Sigmoid colon (tissue), 7 donors: Measurements from ENCODE around the gene UBE2R2. TPM values are rescaled to one million over a fixed set of nuclear protein-coding genes. Genes with fewer than 3 reads are reported as not detected.

Experiments used
- DNase-seq: peaks from one replicate; pipeline ENCODE4 v3.0.0-alpha.2; 2019
- H3K27ac ChIP-seq, 4 donors: fragments of 200-600 bp; sonication (generic); one replicate each; pipeline ENCODE4 v1.5.1; 2016 to 2019; ENCODE audit warnings: mild to moderate bottlenecking in 1 of 4
- H3K27me3 ChIP-seq, 3 donors: fragments of 200-600 bp; sonication (generic); one replicate each; pipeline ENCODE4 v1.5.1; 2019; ENCODE audit warnings: mild to moderate bottlenecking in 1 of 3
- H3K36me3 ChIP-seq, 4 donors: fragments of 200-600 bp; sonication (generic); one replicate each; pipeline ENCODE4 v1.5.1; 2016 to 2019
- H3K4me1 ChIP-seq, 4 donors: fragments of 200-600 bp; sonication (generic); one replicate each; pipeline ENCODE4 v1.5.1; 2017 to 2019
- H3K4me3 ChIP-seq, 4 donors: fragments of 200-600 bp; sonication (generic); one replicate each; pipeline ENCODE4 v1.5.1; 2017 to 2019; ENCODE audit warnings: mild to moderate bottlenecking in 2 of 4, moderate library complexity in 1 of 4
- H3K9me3 ChIP-seq, 4 donors: fragments of 200-600 bp in 3 of 4; sonication (generic) in 3 of 4; one replicate each; pipeline versions ENCODE4 v1.5.1 to v1.6.1; 2013 to 2019
- EP300 ChIP-seq, 4 donors: sonication (generic); formaldehyde crosslinking; IDR thresholded peaks; one replicate each; pipeline ENCODE4 v1.6.1; 2017; ENCODE audit warnings: antibody characterized with exemption in 4 of 4
- POLR2A ChIP-seq, 2 donors: fragments of 450-650 bp; IDR thresholded peaks; one replicate each; pipeline ENCODE4 v1.6.1; 2016; ENCODE audit warnings: antibody characterized with exemption in 2 of 2, mild to moderate bottlenecking in 2 of 2, moderate library complexity in 2 of 2
- POLR2AphosphoS5 ChIP-seq, 4 donors: sonication (generic); formaldehyde crosslinking; IDR thresholded peaks; one replicate each; pipeline ENCODE4 v1.6.1; 2017; ENCODE audit warnings: antibody characterized with exemption in 4 of 4
- WGBS, 2 donors: extraction: QIAGEN DNeasy Blood & Tissue Kit; methylation state at CpG; one replicate each; pipeline ENCODE4 v1.1.7; 2013; 5-methylcytosine and 5-hydroxymethylcytosine counted together
- intact Hi-C: fragments of 100-400 bp; cut with DNase I; formaldehyde crosslinking; loops from one replicate; pipeline ENCODE4 v1.15.1; 2023
- polyA plus RNA-seq, 3 donors: library from polyadenylated mRNA; stranded (reverse); fragments of 200-250 nt; gene quantifications; one replicate each; pipeline ENCODE4 v1.2.3, GENCODE V29; 2013
- total RNA-seq, 4 donors: library from RNA; depleted of rRNA; stranded (reverse); fragments of >200 nt; gene quantifications; one replicate each; pipeline ENCODE4 v1.1.0, GENCODE V29; 2016
- TF ChIP-seq, protein P1 (sequence below), 4 experiments: fragments of 450-650 bp in 3 of 4; fragments of 200-600 bp in 1 of 4; IDR thresholded peaks; one replicate each; pipeline ENCODE4 v1.5.1; 2016 to 2019; ENCODE audit warnings: antibody characterized with exemption in 4 of 4, mild to moderate bottlenecking in 3 of 4, moderate library complexity in 2 of 4
- donor health status: healthy with polysubstance abuse.
- donor health status: Bipolar disorder and iron deficiency.
- donor health status: healthy.

UBE2R2 gene
- total and polyA plus RNA-seq, 7 donors, result 23.2 to 32.4 (median 25.4) TPM

- intact Hi-C loops, result no loop called here
- TF ChIP-seq POLR2AphosphoS5 (IDR thresholded peaks at IDR 0.05) (no peak), EP300 (IDR thresholded peaks at IDR 0.05) (no peak), POLR2A (IDR thresholded peaks at IDR 0.05) (no peak)
- TF ChIP-seq, protein P1, sequence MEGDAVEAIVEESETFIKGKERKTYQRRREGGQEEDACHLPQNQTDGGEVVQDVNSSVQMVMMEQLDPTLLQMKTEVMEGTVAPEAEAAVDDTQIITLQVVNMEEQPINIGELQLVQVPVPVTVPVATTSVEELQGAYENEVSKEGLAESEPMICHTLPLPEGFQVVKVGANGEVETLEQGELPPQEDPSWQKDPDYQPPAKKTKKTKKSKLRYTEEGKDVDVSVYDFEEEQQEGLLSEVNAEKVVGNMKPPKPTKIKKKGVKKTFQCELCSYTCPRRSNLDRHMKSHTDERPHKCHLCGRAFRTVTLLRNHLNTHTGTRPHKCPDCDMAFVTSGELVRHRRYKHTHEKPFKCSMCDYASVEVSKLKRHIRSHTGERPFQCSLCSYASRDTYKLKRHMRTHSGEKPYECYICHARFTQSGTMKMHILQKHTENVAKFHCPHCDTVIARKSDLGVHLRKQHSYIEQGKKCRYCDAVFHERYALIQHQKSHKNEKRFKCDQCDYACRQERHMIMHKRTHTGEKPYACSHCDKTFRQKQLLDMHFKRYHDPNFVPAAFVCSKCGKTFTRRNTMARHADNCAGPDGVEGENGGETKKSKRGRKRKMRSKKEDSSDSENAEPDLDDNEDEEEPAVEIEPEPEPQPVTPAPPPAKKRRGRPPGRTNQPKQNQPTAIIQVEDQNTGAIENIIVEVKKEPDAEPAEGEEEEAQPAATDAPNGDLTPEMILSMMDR (IDR thresholded peaks at IDR 0.05), result no peak
- no peak overlapping the region for H3K27ac ChIP-seq
- no peaks in the 10 kb centered on the region for H3K9me3 ChIP-seq
- peaks cover 0 to 52% (median 41%) of the 10 kb centered on the region in 4 donors for H3K4me1 ChIP-seq
- 95 to 98% methylated on average over 8 of the region's 8 CpGs for WGBS, 2 donors
- DNase-seq, result no peak
- no peaks in the 10 kb centered on the region for H3K27me3 ChIP-seq
- no peak overlapping the region for H3K4me3 ChIP-seq
- H3K36me3 ChIP-seq, result no peaks in the 10 kb centered on the region
These were observed 63.5 kb downstream of the UBE2R2 start for GRCh38 chr9:33880211-33881089.

DNA sequence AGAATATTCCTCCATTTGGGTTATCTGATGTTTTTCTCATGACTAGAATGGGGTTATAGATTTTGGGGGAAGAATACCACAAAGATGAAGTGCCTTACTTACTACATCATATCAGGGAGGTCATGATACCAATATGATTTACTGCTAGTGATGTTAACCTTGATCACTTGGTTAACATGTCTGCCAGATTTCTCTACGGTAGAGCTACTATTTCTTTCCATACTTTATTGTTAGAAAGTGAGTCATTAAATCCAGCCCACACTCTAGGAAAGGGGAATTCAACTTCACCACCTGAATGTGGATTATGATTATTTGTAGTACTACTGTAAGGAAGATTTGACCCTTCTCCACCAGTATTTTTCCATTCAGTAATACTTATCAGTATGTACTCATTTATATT, 64.7 kb downstream of the UBE2R2 start:
- intact Hi-C loops, result no loop called here
- H3K27me3 ChIP-seq, result no peaks in the 10 kb centered on the region
- no peaks in the 10 kb centered on the region for H3K36me3 ChIP-seq
- H3K9me3 ChIP-seq, result no peaks in the 10 kb centered on the region
- no peak for TF ChIP-seq POLR2A (IDR thresholded peaks at IDR 0.05)
- TF ChIP-seq, protein P1 (IDR thresholded peaks at IDR 0.05), result no peak
- no peak for TF ChIP-seq EP300 (IDR thresholded peaks at IDR 0.05)
- no peak for TF ChIP-seq POLR2AphosphoS5 (IDR thresholded peaks at IDR 0.05)
- H3K4me3 ChIP-seq, result no peak overlapping the region
- peaks cover 0 to 61% (median 47%) of the 10 kb centered on the region in 4 donors for H3K4me1 ChIP-seq
- 45 to 57% methylated on average over 1 of the region's 1 CpG for WGBS, 2 donors
- no peak overlapping the region for H3K27ac ChIP-seq
- DNase-seq, result no peak

DNA sequence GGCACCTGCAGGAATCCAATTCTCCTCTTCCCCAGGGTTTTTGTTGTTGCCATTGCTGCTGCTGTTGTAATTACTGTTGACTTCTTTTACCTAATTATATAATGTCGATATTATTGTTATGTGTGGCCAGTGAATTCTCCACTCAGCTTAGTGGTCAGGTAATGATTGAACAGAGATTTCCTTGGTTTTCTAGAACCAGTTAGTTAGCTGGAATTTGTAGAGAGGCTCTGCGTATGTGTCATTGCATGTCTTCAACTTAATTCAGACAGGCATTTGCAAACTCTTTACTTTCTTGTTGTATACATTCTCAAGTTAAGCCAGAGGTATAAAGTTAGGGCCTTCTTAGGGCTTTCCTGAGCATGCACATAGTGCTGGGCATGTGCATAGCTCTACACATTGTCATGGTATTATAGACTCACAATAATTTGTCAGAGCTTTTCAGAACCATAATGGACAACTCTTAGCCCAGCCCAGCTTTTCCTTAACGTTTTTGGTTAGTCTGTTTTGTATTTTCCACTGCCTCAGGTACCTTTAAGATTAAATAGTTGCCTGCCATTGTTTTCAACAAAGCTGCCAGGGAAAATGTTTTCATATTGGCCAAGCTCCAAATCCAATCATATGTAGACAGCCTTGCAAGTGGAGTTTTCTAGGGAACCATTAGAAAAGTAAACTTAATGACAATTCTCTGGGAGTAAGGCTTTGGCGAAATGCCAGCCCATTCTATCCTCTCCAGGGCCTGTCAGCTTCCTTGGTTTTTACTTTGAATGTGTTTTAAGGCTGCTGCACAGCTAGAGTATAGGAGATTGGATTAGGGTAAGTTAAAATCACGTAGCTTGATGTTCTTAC, 68.1 kb downstream of the UBE2R2 start:
- no peak for DNase-seq
- Histone ChIP-seq H3K36me3 (peaks cover 0 to 4% (median 0%) of the 10 kb centered on the region in 4 donors), H3K4me3 (no peak overlapping the region), H3K9me3 (no peaks in the 10 kb centered on the region), H3K27me3 (no peaks in the 10 kb centered on the region), H3K4me1 (peaks cover 0 to 44% (median 30%) of the 10 kb centered on the region in 4 donors), H3K27ac (no peak overlapping the region)
- TF ChIP-seq POLR2AphosphoS5 (IDR thresholded peaks at IDR 0.05), result peak in 1 of 4 donors; percentile 8
- no peak for TF ChIP-seq EP300 (IDR thresholded peaks at IDR 0.05)
- no peak for TF ChIP-seq POLR2A (IDR thresholded peaks at IDR 0.05)
- TF ChIP-seq, protein P1 (IDR thresholded peaks at IDR 0.05), result no peak
- intact Hi-C loops, result no loop called here
- 37 to 67% methylated on average over 5 of the region's 5 CpGs for WGBS, 2 donors

DNA sequence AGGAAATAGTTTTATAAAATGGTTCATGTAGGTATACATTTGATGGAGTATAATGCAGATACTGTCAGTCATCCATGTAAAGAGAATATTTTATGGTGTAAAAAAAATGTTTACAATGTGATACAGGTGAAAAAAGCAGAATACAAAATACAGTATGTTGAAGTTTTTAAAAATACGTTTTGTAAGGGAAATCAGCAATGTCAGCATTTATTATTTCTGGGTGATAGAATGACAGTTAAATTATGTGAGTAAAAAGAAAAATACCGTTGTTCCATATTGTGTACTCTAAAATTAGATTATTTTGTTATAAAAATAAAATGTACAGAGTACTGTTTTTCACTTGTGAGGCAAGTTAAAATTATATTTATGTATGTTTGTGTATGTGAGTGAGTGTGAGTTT, 69.0 kb downstream of the UBE2R2 start:
- H3K9me3 ChIP-seq, result no peaks in the 10 kb centered on the region
- 72 to 83% methylated on average over 2 of the region's 2 CpGs for WGBS, 2 donors
- H3K27me3 ChIP-seq, result no peaks in the 10 kb centered on the region
- peaks cover 0 to 41% (median 30%) of the 10 kb centered on the region in 4 donors for H3K4me1 ChIP-seq
- no peak overlapping the region for H3K27ac ChIP-seq
- TF ChIP-seq POLR2A (IDR thresholded peaks at IDR 0.05) (no peak), EP300 (IDR thresholded peaks at IDR 0.05) (no peak), POLR2AphosphoS5 (IDR thresholded peaks at IDR 0.05) (no peak)
- TF ChIP-seq, protein P1 (IDR thresholded peaks at IDR 0.05), result no peak
- DNase-seq, result no peak
- peaks cover 0 to 5% (median 2%) of the 10 kb centered on the region in 4 donors for H3K36me3 ChIP-seq
- no peak overlapping the region for H3K4me3 ChIP-seq
- intact Hi-C loops, result no loop called here
